ENCODE data around the gene LBHD2. TPM values are rescaled to one million over a fixed set of nuclear protein-coding genes. Genes with fewer than 3 reads are reported as not detected.

The LBHD2 gene
- total RNA-seq, 2 experiments from 2014 or later: not detected

DNA sequence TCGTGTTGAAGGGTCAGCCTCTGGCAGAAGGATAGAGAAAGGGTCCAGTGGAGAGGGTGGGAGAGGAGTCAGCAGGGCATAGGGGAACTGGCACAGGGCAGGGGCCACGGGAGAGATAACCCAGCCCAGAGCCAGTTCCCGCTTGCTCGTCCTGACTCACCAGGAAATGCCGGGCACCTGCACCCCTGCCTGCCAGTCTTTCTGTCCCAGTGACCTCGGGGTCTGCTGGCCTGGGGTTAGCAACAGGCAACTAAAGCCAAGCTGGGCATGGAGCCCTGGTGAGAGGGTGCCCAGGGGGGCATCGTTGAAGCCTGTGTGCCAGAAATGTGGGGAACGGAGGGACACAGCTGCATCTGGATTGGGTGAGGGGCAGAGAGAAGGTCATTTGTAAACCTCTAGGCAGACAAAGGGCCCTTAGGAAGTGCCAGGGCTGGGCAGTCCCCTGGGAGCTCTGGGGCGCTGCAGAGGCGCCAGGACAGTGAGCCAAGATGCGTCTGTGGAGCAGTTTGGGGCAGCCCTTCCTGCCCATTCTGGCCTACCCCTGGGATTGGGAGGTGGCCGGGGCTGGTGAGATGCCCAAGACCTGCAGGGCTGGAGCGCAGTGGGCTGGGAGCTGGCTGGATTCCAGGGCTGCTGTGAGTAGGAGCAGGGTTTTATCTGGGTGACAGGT is 44.8 kb downstream of the LBHD2 start:
- Mint-ChIP-seq H3K9me3 (no peaks in the 10 kb centered on the region), H3K27me3 (peaks cover 9% of the 10 kb centered on the region), H3K27ac (no peak overlapping the region), H3K4me3 (no peak overlapping the region), H3K4me1 (no peaks in the 10 kb centered on the region), H3K36me3 (no peaks in the 10 kb centered on the region)
- POLR2A ChIA-PET: no interaction called here
- DNase-seq: no peak
- no peak for ATAC-seq (ENCODE audit: low read depth)

DNA sequence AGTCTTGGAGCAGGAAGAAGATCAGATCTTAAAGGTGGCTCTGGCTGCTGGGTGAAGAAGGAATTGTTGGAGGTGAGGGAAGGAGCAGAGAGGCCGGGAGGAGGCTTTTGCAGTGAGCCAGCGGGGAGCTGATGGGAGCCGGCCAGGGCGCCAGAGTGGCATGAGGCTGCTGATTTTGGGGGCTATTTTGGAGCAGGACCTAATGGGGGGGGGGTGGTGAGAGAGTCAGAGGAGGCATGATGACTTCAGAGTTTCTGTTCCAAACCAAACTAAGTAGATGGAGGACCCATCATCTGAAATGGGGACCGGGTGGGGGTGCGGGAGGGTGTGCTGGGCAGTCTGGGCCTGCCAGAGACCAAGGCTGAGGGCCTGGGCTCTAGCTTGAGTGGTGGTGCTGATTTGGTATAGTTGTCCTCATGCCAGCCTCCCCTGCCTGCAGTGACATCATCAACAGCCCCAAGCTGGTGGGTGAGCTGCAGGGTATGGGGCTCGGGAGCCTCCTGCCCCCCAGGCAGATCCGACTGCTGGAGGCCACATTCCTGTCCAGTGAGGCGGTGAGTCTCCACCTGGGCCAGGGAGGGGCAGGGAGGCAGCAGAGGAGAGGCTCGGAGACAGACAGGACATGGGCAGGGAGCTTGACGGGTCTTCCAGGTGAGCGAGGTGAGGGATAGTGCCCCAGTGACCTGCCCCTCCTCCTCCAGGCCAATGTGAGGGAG is 45.4 kb downstream of the LBHD2 start:
- Mint-ChIP-seq H3K27me3 (peaks cover 2% of the 10 kb centered on the region), H3K4me1 (no peaks in the 10 kb centered on the region), H3K9me3 (no peaks in the 10 kb centered on the region), H3K4me3 (no peak overlapping the region), H3K36me3 (no peaks in the 10 kb centered on the region), H3K27ac (no peak overlapping the region)
- DNase-seq: no peak
- no peak for ATAC-seq (ENCODE audit: low read depth)
- POLR2A ChIA-PET: no interaction called here

DNA sequence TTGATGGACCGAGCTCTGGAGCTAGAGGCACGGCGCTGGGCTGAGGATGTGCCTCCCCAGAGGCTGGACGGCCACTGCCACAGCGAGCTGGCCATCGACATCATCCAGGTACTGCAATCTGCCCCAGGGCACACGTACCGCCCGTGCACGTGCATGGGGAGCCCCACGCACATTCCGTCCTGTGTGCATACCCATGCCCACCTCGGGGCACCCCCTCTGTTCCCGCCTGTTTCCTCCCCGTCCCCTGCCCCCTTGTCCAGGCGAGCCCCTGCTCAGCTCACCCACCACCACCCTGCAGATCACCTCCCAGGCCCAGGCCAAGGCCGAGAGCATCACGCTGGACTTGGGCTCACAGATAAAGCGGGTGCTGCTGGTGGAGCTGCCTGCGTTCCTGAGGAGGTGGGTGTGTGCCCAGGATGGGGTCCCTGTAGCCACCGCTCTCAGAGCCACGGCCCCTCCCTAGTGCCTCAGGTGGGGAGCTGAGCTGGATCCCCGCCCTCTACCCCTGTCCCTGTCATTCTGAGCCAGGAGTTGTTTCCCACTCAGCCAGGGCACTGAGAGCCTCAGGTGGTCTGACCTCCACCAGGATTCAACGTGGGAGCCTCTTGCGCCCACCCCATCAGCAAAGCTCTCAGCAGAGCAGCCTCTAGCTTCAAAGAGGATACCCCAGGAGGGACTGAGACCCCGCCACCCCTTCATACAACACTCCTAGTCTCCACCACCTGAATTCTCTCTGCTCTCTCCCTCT is 46.2 kb downstream of the LBHD2 start:
- H3K27ac Mint-ChIP-seq: no peak overlapping the region
- no peaks in the 10 kb centered on the region for H3K4me1 Mint-ChIP-seq
- ATAC-seq (ENCODE audit: low read depth) (no peak), DNase-seq (no peak)
- POLR2A ChIA-PET: no interaction called here
- H3K4me3 Mint-ChIP-seq: no peak overlapping the region
- peaks cover 2% of the 10 kb centered on the region for H3K27me3 Mint-ChIP-seq
- H3K36me3 Mint-ChIP-seq: no peaks in the 10 kb centered on the region
- H3K9me3 Mint-ChIP-seq: no peaks in the 10 kb centered on the region

DNA sequence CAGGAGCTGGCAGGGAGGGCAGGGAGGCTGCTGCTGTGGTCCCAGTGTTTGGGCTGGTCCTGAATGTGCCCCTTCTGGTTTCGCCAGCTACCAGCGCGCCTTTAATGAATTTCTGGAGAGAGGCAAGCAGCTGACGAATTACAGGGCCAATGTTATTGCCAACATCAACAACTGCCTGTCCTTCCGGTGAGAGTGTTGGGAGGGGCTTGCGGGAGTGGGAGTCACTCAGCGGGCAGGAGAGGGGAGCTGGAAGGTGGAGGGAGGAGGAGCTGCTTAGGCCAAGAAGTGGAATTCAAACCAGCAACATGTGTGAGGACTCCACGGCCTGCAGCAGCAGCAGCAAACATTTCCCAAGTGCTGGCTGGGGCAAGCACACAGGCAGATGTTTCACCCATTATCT is 47.0 kb downstream of the LBHD2 start:
- no peaks in the 10 kb centered on the region for H3K36me3 Mint-ChIP-seq

DNA sequence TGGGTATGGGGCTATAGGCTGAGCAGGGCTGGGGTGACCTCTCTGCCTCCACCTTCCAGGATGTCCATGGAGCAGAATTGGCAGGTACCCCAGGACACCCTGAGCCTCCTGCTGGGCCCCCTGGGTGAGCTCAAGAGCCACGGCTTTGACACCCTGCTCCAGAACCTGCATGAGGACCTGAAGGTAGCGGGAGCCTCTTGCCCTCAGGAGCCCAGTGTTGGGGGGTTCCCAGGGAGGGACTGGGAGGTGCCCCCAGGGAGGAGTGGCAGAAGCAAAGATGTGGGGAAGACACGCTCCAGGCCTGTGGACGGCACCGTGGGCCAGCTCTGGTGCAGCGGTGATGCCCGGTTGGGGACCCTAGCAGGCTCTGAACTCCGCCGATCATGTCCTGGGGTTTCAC is 47.6 kb downstream of the LBHD2 start:
- DNase-seq: no peak
- H3K36me3 Mint-ChIP-seq: no peaks in the 10 kb centered on the region
- H3K27ac Mint-ChIP-seq: no peak overlapping the region
- H3K9me3 Mint-ChIP-seq: no peaks in the 10 kb centered on the region
- H3K4me3 Mint-ChIP-seq: no peak overlapping the region
- H3K4me1 Mint-ChIP-seq: no peaks in the 10 kb centered on the region
- H3K27me3 Mint-ChIP-seq: peaks cover 2% of the 10 kb centered on the region
- POLR2A ChIA-PET: no interaction called here
- ATAC-seq (ENCODE audit: low read depth): no peak

More for the DNA sequence above, 47.0 kb downstream of the LBHD2 start:
- no peak for ATAC-seq (ENCODE audit: low read depth)
- DNase-seq: no peak
- peaks cover 2% of the 10 kb centered on the region for H3K27me3 Mint-ChIP-seq
- POLR2A ChIA-PET: no interaction called here
- H3K4me1 Mint-ChIP-seq: no peaks in the 10 kb centered on the region
- no peak overlapping the region for H3K4me3 Mint-ChIP-seq
- no peak overlapping the region for H3K27ac Mint-ChIP-seq
- no peaks in the 10 kb centered on the region for H3K9me3 Mint-ChIP-seq

DNA sequence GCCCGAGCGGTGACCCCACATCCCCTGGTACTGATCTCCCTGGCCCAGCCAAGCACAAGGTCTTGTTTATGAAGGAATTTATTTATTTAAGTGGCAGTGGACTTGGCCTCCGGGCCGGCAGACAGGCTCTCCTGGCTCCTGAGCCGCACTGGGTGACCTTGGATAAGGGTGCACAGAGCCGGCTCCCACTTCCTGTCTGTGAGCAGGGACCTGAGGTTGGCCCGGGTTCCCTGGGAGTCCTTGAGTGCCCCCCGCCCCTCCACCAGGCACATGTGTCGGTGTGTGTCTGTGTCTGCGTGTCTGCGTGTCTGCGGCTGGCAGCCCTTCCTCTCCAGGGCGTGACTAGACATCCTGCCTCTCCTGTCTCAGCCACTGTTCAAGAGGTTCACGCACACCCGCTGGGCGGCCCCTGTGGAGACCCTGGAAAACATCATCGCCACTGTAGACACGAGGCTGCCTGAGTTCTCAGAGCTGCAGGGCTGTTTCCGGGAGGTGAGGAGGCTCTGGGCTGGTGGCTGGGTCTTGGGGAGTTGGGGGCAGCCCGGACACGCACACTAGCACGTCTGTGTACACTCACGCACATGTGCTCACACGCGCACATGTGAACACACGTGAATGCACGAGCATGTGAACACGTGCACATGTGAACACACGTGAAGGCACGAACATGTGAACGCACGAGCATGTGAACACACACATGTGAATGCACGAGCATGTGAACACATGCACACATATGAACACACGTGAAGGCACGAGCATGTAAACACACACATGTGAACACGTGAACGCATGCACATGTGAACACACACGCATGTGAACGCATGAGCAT is 48.6 kb downstream of the LBHD2 start:
- Mint-ChIP-seq H3K4me3 (no peak overlapping the region), H3K9me3 (no peaks in the 10 kb centered on the region), H3K36me3 (no peaks in the 10 kb centered on the region), H3K27ac (no peak overlapping the region), H3K27me3 (peaks cover 2% of the 10 kb centered on the region), H3K4me1 (no peaks in the 10 kb centered on the region)
- DNase-seq (no peak), ATAC-seq (ENCODE audit: low read depth) (no peak)
- POLR2A ChIA-PET: no interaction called here

DNA sequence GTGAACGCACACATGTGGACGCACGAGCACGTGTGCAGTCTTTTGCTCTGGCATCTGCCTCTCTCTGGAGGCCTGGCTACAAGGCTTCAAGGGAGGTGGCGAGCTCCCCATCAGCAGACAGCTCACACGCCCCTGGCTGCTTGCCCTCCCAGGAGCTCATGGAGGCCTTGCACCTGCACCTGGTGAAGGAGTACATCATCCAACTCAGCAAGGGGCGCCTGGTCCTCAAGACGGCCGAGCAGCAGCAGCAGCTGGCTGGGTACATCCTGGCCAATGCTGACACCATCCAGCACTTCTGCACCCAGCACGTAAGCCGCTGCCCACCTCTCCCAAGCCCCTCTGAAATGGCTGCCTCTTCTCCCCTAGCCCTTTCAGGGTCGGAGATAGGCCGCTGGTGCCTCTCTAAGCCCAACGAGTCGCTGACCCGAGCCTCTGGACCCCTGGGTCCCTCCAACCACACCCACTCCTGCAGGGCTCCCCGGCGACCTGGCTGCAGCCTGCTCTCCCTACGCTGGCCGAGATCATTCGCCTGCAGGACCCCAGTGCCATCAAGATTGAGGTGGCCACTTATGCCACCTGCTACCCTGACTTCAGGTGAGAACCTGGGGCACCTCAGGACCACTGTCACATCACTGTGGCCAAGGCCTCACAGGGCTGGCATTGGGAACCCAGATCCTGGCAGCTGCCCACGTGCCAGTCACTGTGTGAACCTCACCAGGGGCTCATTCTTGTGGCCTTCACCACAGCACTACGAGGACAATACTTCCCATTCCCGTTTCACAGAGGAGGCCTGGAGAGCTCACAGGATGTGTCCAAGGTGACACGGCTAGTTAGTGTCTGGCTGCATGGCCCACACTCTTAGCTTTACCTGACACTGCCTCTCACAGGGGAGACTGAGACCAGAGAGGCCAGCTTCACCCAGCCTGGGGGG is 49.5 kb downstream of the LBHD2 start:
- peaks cover 2% of the 10 kb centered on the region for H3K27me3 Mint-ChIP-seq
- H3K4me1 Mint-ChIP-seq: no peaks in the 10 kb centered on the region
- ATAC-seq (ENCODE audit: low read depth) (no peak), DNase-seq (no peak)
- POLR2A ChIA-PET: no interaction called here
- no peak overlapping the region for H3K4me3 Mint-ChIP-seq
- H3K36me3 Mint-ChIP-seq: no peaks in the 10 kb centered on the region
- H3K9me3 Mint-ChIP-seq: no peaks in the 10 kb centered on the region
- H3K27ac Mint-ChIP-seq: no peak overlapping the region

DNA sequence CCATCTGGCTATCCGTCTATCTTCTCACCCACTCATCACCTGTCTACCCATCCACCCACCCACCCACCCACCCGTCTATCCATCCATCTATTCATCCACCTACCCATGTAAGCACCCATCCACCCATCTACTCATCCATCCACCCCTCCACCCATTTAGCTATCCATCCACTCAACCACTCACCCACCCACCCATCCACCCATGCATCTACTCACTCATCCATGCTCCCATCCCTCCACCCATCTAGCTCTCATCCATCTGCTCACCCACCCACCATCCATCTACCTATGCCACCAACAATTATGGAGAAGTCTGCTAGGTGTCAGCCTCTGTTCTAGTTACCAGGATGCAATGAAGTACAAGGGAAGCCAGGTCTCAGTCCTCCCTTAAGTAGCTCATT is 50.4 kb downstream of the LBHD2 start:
- Mint-ChIP-seq H3K9me3 (no peaks in the 10 kb centered on the region), H3K27ac (no peak overlapping the region)

DNA sequence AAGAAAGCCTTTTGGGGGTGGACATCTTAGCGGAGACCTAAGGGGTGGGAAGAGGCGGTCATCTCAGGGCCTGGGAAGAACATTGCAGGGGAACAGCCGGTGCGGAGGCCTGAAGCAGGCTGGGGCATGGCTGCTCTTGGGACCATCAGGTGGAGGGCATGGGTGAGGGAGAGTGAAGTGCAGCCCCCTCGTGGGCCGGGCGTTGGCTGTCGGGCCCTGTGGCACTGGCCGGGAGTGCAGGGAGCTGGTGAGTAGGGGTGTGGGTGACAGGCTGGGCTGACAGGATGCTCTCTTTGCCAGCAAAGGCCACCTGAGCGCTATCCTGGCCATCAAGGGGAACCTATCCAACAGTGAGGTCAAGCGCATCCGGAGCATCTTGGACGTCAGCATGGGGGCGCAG is 50.9 kb downstream of the LBHD2 start:
- Mint-ChIP-seq H3K9me3 (no peaks in the 10 kb centered on the region), H3K27me3 (peaks cover 4% of the 10 kb centered on the region), H3K4me1 (no peaks in the 10 kb centered on the region), H3K4me3 (no peak overlapping the region), H3K27ac (no peak overlapping the region), H3K36me3 (no peaks in the 10 kb centered on the region)
- DNase-seq (no peak), ATAC-seq (ENCODE audit: low read depth) (no peak)
- POLR2A ChIA-PET: no interaction called here

More for the DNA sequence above, 50.4 kb downstream of the LBHD2 start:
- Mint-ChIP-seq H3K27me3 (peaks cover 4% of the 10 kb centered on the region), H3K36me3 (no peaks in the 10 kb centered on the region), H3K4me1 (no peaks in the 10 kb centered on the region), H3K4me3 (no peak overlapping the region)
- ATAC-seq (ENCODE audit: low read depth) (no peak), DNase-seq (no peak)
- POLR2A ChIA-PET: no interaction called here

DNA sequence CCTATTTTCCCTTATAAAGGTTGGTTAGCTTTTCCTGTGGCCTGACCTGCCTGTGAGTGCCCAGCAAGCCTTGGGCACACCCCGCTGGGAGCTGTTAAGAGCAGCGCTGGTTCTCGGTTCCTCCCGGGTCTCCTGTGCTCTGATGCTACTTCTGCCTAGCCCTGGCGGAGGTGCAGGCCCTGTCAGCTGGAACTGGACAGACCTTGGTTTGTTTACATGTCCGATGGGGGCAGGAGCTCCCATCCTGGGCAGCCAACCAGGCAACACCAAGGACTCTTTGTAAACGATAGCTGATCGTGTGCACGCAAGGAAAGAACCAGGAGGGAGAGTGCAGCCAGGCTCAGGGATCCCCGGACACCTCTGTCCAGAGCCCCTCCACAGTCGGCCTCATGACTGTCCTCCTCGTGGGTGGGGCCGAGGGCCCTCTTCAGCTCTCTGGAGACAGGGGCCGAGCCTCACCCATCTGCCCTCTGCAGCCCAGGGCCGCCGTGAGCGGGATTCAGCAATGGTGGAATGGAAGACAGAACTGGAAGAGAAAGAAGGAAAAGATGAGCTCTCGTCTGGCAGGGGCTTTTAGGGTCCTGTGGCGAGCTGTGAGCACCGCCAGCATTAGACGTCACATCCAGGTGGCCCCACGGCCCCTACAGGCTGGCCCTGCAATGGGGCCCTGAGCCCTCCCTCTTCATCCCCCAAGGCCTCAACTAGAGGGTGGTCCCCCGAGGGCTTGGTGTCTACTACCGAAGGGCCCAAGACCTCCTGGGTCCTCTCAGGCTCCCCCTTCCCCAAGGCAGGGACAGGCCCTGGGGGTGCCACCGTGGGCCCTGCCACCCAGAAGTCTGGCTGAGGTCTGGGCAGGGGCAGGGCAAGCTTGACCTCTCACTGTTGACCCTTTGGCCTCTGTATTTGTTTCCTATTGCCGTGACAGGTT is 51.6 kb downstream of the LBHD2 start:
- no peaks in the 10 kb centered on the region for H3K36me3 Mint-ChIP-seq
- POLR2A ChIA-PET: no interaction called here
- DNase-seq: no peak
- ATAC-seq (ENCODE audit: low read depth): no peak
- H3K4me1 Mint-ChIP-seq: no peaks in the 10 kb centered on the region
- no peak overlapping the region for H3K4me3 Mint-ChIP-seq
- H3K27me3 Mint-ChIP-seq: peaks cover 4% of the 10 kb centered on the region
- H3K27ac Mint-ChIP-seq: no peak overlapping the region
- H3K9me3 Mint-ChIP-seq: no peaks in the 10 kb centered on the region

DNA sequence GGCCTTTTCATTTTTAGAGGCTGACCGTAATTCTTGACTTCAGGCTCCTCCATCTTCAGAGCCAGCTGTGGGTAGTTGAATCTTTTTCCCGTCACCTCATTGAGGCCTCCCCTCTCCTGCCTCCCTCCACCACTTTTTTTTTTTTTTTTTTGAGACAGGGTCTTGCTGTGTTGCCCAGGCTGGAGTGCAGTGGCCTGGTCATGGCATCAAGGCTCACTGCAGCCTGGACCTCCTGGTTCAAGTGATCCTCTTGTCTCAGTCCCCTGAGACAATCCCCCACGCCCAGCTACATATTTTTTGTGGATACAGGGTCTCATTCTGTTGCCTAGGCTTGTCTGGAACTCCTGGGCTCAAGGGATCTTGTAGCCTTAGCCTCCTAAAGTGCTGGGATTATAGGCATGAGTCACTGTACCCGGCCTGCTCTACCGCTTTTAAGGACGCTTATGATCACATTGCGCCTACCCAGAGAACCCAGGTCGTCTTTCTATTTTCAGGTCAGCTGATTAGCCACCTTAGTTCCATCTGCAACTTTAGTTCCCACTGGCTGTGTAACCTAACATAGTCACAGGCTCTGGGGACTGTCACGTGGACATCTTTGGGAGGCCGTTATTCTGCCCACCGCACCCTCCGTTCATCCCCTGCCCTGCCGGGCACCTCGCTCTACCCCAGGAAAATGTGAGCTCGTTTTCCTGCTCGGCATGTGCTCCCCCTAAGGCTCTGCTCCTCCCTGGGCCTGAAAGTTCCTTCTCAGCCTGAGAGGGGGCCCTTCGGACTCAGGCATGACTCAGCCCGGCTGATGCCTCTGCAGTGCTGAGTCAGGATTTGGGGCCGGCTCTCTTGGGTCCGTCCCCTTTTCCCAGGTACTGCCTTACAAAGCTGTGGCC is 52.6 kb downstream of the LBHD2 start:
- ATAC-seq (ENCODE audit: low read depth): no peak
- H3K9me3 Mint-ChIP-seq: no peaks in the 10 kb centered on the region
- POLR2A ChIA-PET: no interaction called here

More for the DNA sequence above, 52.6 kb downstream of the LBHD2 start:
- DNase-seq: no peak
- Mint-ChIP-seq H3K27ac (no peak overlapping the region), H3K4me3 (no peak overlapping the region), H3K36me3 (no peaks in the 10 kb centered on the region), H3K4me1 (no peaks in the 10 kb centered on the region), H3K27me3 (peaks cover 4% of the 10 kb centered on the region)
